Esophagus muscularis mucosa (tissue), 4 donors: ENCODE results near the gene GTPBP10.

Experiments
- EP300 ChIP-seq: sonication (generic); formaldehyde crosslinking; IDR thresholded peaks from one replicate; pipeline ENCODE4 v1.6.1; 2017; ENCODE audit warnings: antibody characterized with exemption
- POLR2A ChIP-seq: fragments of 450-650 bp; IDR thresholded peaks from one replicate; pipeline ENCODE4 v1.6.1; 2017; ENCODE audit warnings: antibody characterized with exemption, moderate library complexity, mild to moderate bottlenecking, low read depth
- POLR2AphosphoS5 ChIP-seq, 2 donors: sonication (generic); formaldehyde crosslinking; IDR thresholded peaks; one replicate each; pipeline ENCODE4 v1.6.1; 2017; ENCODE audit warnings: antibody characterized with exemption in 2 of 2
- TF ChIP-seq, protein P1 (sequence below), 3 experiments: fragments of 200-600 bp in 2 of 3; fragments of 450-650 bp in 1 of 3; sonication (generic) in 2 of 3; IDR thresholded peaks; one replicate each; pipeline ENCODE4 v1.5.1; 2017 to 2019; ENCODE audit warnings: antibody characterized with exemption in 3 of 3, mild to moderate bottlenecking in 2 of 3, moderate library complexity in 1 of 3

DNA sequence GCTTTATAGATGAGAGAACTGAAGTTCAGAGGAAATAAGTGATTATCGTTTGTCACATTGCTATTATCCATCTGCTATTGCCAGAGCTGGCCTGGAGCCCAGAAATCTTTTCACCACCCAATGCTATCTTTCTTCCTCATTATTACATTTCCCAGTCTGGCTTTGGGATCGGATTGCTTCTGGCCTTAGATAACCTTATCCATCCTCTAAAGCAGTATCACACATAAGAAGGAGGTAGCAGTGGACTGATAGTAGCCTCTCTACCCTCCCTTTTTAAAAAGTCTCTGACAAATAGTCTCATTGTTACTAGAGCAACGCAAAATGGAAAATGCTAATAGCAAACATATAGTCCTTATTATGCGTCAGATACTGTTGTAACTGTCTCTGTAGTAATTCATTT, 55.5 kb downstream of the GTPBP10 start:
- TF ChIP-seq POLR2AphosphoS5 (IDR thresholded peaks at IDR 0.05) (no peak), POLR2A (no peak), EP300 (no peak)
- TF ChIP-seq, protein P1, sequence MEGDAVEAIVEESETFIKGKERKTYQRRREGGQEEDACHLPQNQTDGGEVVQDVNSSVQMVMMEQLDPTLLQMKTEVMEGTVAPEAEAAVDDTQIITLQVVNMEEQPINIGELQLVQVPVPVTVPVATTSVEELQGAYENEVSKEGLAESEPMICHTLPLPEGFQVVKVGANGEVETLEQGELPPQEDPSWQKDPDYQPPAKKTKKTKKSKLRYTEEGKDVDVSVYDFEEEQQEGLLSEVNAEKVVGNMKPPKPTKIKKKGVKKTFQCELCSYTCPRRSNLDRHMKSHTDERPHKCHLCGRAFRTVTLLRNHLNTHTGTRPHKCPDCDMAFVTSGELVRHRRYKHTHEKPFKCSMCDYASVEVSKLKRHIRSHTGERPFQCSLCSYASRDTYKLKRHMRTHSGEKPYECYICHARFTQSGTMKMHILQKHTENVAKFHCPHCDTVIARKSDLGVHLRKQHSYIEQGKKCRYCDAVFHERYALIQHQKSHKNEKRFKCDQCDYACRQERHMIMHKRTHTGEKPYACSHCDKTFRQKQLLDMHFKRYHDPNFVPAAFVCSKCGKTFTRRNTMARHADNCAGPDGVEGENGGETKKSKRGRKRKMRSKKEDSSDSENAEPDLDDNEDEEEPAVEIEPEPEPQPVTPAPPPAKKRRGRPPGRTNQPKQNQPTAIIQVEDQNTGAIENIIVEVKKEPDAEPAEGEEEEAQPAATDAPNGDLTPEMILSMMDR (IDR thresholded peaks at IDR 0.05): no peak
